Mesendoderm (in vitro differentiated cells): ENCODE data around the gene TMEM151B.
A peak's percentile ranks its signal among the peaks of the same experiment; 100 is the strongest.

Experiments used
- DNase-seq: peaks from one replicate; pipeline ENCODE4 v3.0.0; 2013
- H2AK5ac ChIP-seq: 2 replicates; pipeline ENCODE4 v1.6.1; 2013; ENCODE audit warnings: low read length, inconsistent platforms
- H2BK120ac ChIP-seq: 2 replicates; pipeline ENCODE4 v1.6.1; 2013; ENCODE audit warnings: low read depth, mild to moderate bottlenecking, low read length, moderate library complexity, mixed read lengths
- H2BK15ac ChIP-seq: replicated peaks from 2 replicates; pipeline ENCODE4 v1.6.1; 2013; ENCODE audit warnings: low read depth, mild to moderate bottlenecking, moderate library complexity
- H2BK5ac ChIP-seq: 2 replicates; pipeline ENCODE4 v1.6.1; 2013; ENCODE audit warnings: low read length, inconsistent platforms
- H3K18ac ChIP-seq: 2 replicates; pipeline ENCODE4 v1.6.1; 2013; ENCODE audit warnings: mild to moderate bottlenecking, low read length, mixed read lengths
- H3K23ac ChIP-seq: one replicate; pipeline ENCODE4 v1.6.1; 2013; ENCODE audit warnings: low read length
- H3K27ac ChIP-seq: 2 replicates; pipeline ENCODE4 v1.5.1; 2013; ENCODE audit warnings: low read depth, mild to moderate bottlenecking, inconsistent platforms, low read length, moderate library complexity
- H3K27me3 ChIP-seq: 2 replicates; pipeline ENCODE4 v1.6.1; 2013; ENCODE audit warnings: low read length, control low read depth, mild to moderate bottlenecking, inconsistent platforms; ENCODE audit not compliant: insufficient read depth, poor library complexity
- H3K36me3 ChIP-seq: 2 replicates; pipeline ENCODE4 v1.6.1; 2013; ENCODE audit warnings: low read length, inconsistent platforms; ENCODE audit not compliant: control insufficient read depth, insufficient read depth
- H3K4ac ChIP-seq: one replicate; pipeline ENCODE4 v1.6.1; 2013; ENCODE audit warnings: low read depth, mild to moderate bottlenecking, low read length, moderate library complexity
- H3K4me1 ChIP-seq: 2 replicates; pipeline ENCODE4 v1.6.1; 2013; ENCODE audit warnings: low read depth, low read length, inconsistent platforms; ENCODE audit not compliant: control insufficient read depth
- H3K4me2 ChIP-seq: 2 replicates; pipeline ENCODE4 v1.6.1; 2013; ENCODE audit warnings: low read length
- H3K4me3 ChIP-seq: 2 replicates; pipeline ENCODE4 v1.5.1; 2013; ENCODE audit warnings: mild to moderate bottlenecking, low read length
- H3K56ac ChIP-seq: one replicate; pipeline ENCODE4 v1.6.1; 2013; ENCODE audit warnings: low read length
- H3K79me1 ChIP-seq: 2 replicates; pipeline ENCODE4 v1.6.1; 2013; ENCODE audit warnings: low read length, inconsistent platforms
- H3K79me2 ChIP-seq: 2 replicates; pipeline ENCODE4 v1.6.1; 2013; ENCODE audit warnings: mild to moderate bottlenecking, low read length; ENCODE audit not compliant: control insufficient read depth, insufficient read depth
- H3K9ac ChIP-seq: 2 replicates; pipeline ENCODE4 v1.6.1; 2013; ENCODE audit warnings: low read length, inconsistent platforms
- H4K5ac ChIP-seq: one replicate; pipeline ENCODE4 v1.6.1; 2013; ENCODE audit warnings: low read length
- H4K8ac ChIP-seq: one replicate; pipeline ENCODE4 v1.6.1; 2013; ENCODE audit warnings: low read depth, mild to moderate bottlenecking, control low read depth, low read length, moderate library complexity
- WGBS: extraction: QIAGEN DNeasy Blood & Tissue Kit; methylation state at CpG from one replicate; pipeline ENCODE4 v1.1.7; 2013; ENCODE audit warnings: low lambda C conversion rate, missing lambda C conversion rate; ENCODE audit not compliant: insufficient coverage; ENCODE audit errors: extremely low coverage; 5-methylcytosine and 5-hydroxymethylcytosine counted together

The TMEM151B gene

GRCh38 chr6:44269178-44269920, 901 bp upstream of the TMEM151B start:
- WGBS: no CpG with 5 or more reads among the region's 1 CpG
- no peak overlapping the region for H4K5ac ChIP-seq

GRCh38 chr6:44270526-44271405, 516 bp downstream of the TMEM151B start:
- no peak overlapping the region for H4K8ac ChIP-seq
- no peaks in the 10 kb centered on the region for H3K79me2 ChIP-seq
- no peak overlapping the region for H3K4ac ChIP-seq
- no peak overlapping the region for H3K27ac ChIP-seq
- H2AK5ac ChIP-seq: no peak overlapping the region
- H3K79me1 ChIP-seq: no peaks in the 10 kb centered on the region
- no peak overlapping the region for H2BK5ac ChIP-seq
- DNase-seq: peak; percentile 55
- peak overlapping the region; percentile 35 for H3K4me2 ChIP-seq
- no CpG with 5 or more reads among the region's 90 CpGs for WGBS
- no peaks in the 10 kb centered on the region for H3K27me3 ChIP-seq
- no peak overlapping the region for H3K4me3 ChIP-seq
- no peaks in the 10 kb centered on the region for H3K36me3 ChIP-seq
- H3K18ac ChIP-seq: no peak overlapping the region
- H4K5ac ChIP-seq: no peak overlapping the region
- no peak overlapping the region for H2BK120ac ChIP-seq
- no peaks in the 10 kb centered on the region for H3K4me1 ChIP-seq
- no peak overlapping the region for H2BK15ac ChIP-seq
- H3K56ac ChIP-seq: peak overlapping the region; percentile 15
- no peak overlapping the region for H3K9ac ChIP-seq
- no peak overlapping the region for H3K23ac ChIP-seq

More at GRCh38 chr6:44269178-44269920, 901 bp upstream of the TMEM151B start:
- H3K4ac ChIP-seq: no peak overlapping the region
- no peak overlapping the region for H3K56ac ChIP-seq
- DNase-seq: no peak
- no peaks in the 10 kb centered on the region for H3K79me2 ChIP-seq
- H2BK120ac ChIP-seq: no peak overlapping the region
- peak overlapping the region; percentile 68 for H3K23ac ChIP-seq
- no peaks in the 10 kb centered on the region for H3K36me3 ChIP-seq
- H3K4me1 ChIP-seq: peaks cover 3% of the 10 kb centered on the region
- no peak overlapping the region for H2BK5ac ChIP-seq
- H3K27me3 ChIP-seq: no peaks in the 10 kb centered on the region
- no peak overlapping the region for H2BK15ac ChIP-seq
- H4K8ac ChIP-seq: no peak overlapping the region
- H3K79me1 ChIP-seq: no peaks in the 10 kb centered on the region
- no peak overlapping the region for H3K4me2 ChIP-seq
- H3K18ac ChIP-seq: no peak overlapping the region
- no peak overlapping the region for H3K9ac ChIP-seq
- H2AK5ac ChIP-seq: no peak overlapping the region
- no peak overlapping the region for H3K27ac ChIP-seq
- H3K4me3 ChIP-seq: no peak overlapping the region

GRCh38 chr6:44271406-44271723, 1.1 kb downstream of the TMEM151B start:
- no peak overlapping the region for H3K4me3 ChIP-seq
- H3K79me2 ChIP-seq: no peaks in the 10 kb centered on the region

GRCh38 chr6:44271914-44272313, 1.7 kb downstream of the TMEM151B start:
- no peak overlapping the region for H2BK120ac ChIP-seq

More at GRCh38 chr6:44271406-44271723, 1.1 kb downstream of the TMEM151B start:
- H3K36me3 ChIP-seq: no peaks in the 10 kb centered on the region
- no CpG with 5 or more reads among the region's 6 CpGs for WGBS
- H3K56ac ChIP-seq: no peak overlapping the region
- H4K8ac ChIP-seq: no peak overlapping the region
- DNase-seq: no peak
- H3K79me1 ChIP-seq: no peaks in the 10 kb centered on the region
- H3K18ac ChIP-seq: no peak overlapping the region
- no peak overlapping the region for H4K5ac ChIP-seq
- H2BK15ac ChIP-seq: no peak overlapping the region
- no peaks in the 10 kb centered on the region for H3K27me3 ChIP-seq
- no peak overlapping the region for H3K23ac ChIP-seq
- H2AK5ac ChIP-seq: no peak overlapping the region
- H3K4me2 ChIP-seq: no peak overlapping the region
- H2BK5ac ChIP-seq: no peak overlapping the region
- no peak overlapping the region for H3K27ac ChIP-seq
- no peak overlapping the region for H3K9ac ChIP-seq
- H2BK120ac ChIP-seq: no peak overlapping the region
- H3K4me1 ChIP-seq: no peaks in the 10 kb centered on the region
- no peak overlapping the region for H3K4ac ChIP-seq

GRCh38 chr6:44272529-44272928, 2.3 kb downstream of the TMEM151B start:
- Histone ChIP-seq H3K4me1 (no peaks in the 10 kb centered on the region), H3K4me3 (no peak overlapping the region)
- no CpG with 5 or more reads among the region's 3 CpGs for whole genome bisulfite sequencing

More at GRCh38 chr6:44271914-44272313, 1.7 kb downstream of the TMEM151B start:
- H2AK5ac ChIP-seq: no peak overlapping the region
- H3K4me1 ChIP-seq: no peaks in the 10 kb centered on the region
- no peak overlapping the region for H3K23ac ChIP-seq
- no CpG with 5 or more reads among the region's 3 CpGs for WGBS
- H3K27ac ChIP-seq: no peak overlapping the region
- H3K4ac ChIP-seq: no peak overlapping the region
- H2BK15ac ChIP-seq: no peak overlapping the region
- no peak overlapping the region for H3K18ac ChIP-seq
- no peak overlapping the region for H4K5ac ChIP-seq
- no peaks in the 10 kb centered on the region for H3K79me1 ChIP-seq
- H2BK5ac ChIP-seq: no peak overlapping the region
- H3K27me3 ChIP-seq: no peaks in the 10 kb centered on the region
- H4K8ac ChIP-seq: no peak overlapping the region
- no peak overlapping the region for H3K9ac ChIP-seq
- DNase-seq: no peak
- no peaks in the 10 kb centered on the region for H3K79me2 ChIP-seq
- H3K36me3 ChIP-seq: no peaks in the 10 kb centered on the region
- no peak overlapping the region for H3K4me2 ChIP-seq
- H3K4me3 ChIP-seq: no peak overlapping the region
- H3K56ac ChIP-seq: no peak overlapping the region

More at GRCh38 chr6:44272529-44272928, 2.3 kb downstream of the TMEM151B start:
- no peak overlapping the region for H2BK5ac ChIP-seq
- no peak overlapping the region for H3K27ac ChIP-seq
- H3K56ac ChIP-seq: no peak overlapping the region
- no peak overlapping the region for H4K8ac ChIP-seq
- no peak overlapping the region for H2AK5ac ChIP-seq
- H4K5ac ChIP-seq: no peak overlapping the region
- DNase-seq: no peak
- H2BK120ac ChIP-seq: no peak overlapping the region
- H3K23ac ChIP-seq: no peak overlapping the region
- H3K4ac ChIP-seq: no peak overlapping the region
- no peak overlapping the region for H3K4me2 ChIP-seq
- H3K9ac ChIP-seq: no peak overlapping the region
- H3K18ac ChIP-seq: no peak overlapping the region
- no peaks in the 10 kb centered on the region for H3K27me3 ChIP-seq
- no peaks in the 10 kb centered on the region for H3K79me1 ChIP-seq
- no peaks in the 10 kb centered on the region for H3K36me3 ChIP-seq
- H3K79me2 ChIP-seq: no peaks in the 10 kb centered on the region
- H2BK15ac ChIP-seq: no peak overlapping the region
